ENCODE data around the gene DDAH2. TPM values are rescaled to one million over a fixed set of nuclear protein-coding genes. Genes with fewer than 3 reads are reported as not detected.
A peak's percentile ranks its signal among the peaks of the same experiment; 100 is the strongest.

DDAH2 gene
- total RNA-seq, 2 experiments from 2014 or later, result 3.0 to 3.3 TPM

DNA sequence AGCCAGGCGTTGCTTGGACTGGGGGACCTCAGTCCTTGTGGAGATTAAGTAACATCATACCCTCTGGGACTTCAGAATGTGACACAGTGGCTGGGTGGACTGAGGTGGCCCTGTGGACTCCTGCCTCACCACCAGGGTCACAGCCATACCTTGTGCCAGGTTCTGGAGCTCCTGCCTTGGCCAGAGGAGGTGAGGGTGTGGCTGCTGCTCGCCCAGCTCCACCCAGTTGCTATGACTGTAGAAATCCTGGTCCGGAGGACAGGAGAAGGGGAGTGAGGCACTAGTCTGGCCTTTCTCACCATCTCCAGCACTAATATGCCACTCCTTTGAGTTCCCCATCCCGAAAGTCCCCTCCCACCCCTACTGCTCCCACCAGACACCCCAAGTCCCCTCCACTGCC is 46.1 kb upstream of the DDAH2 start:
- POLR2A ChIA-PET, result interaction anchor here (1.1 kb wide), 1 partner anchor 10 kb away, joined by 3 read pairs; no protein-coding TSS in a partner anchor
- intact Hi-C loops (cut with DNase I, micrococcal nuclease), result no loop called here
- Histone ChIP-seq H3K4me1 (ENCODE audit: insufficient read depth, low read length) (peaks cover 69% of the 10 kb centered on the region), H3K27ac (ENCODE audit: low read depth in 1 of 2, low read length in 2 of 2) (no peak overlapping the region), H3K36me3 (ENCODE audit: insufficient read depth, low read length) (peaks cover 16% of the 10 kb centered on the region), H3K4me3 (ENCODE audit: low read length) (no peak overlapping the region), H3K9me3 (ENCODE audit: control insufficient read depth in 1 of 2, insufficient read depth in 1 of 2, low read length in 2 of 2) (no peaks in the 10 kb centered on the region), H3K27me3 (ENCODE audit: control insufficient read depth in 1 of 2, insufficient read depth in 2 of 2, low read length in 2 of 2) (no peaks in the 10 kb centered on the region)
- Mint-ChIP-seq H3K4me3 (no peak overlapping the region), H3K27me3 (no peaks in the 10 kb centered on the region), H3K27ac (no peak overlapping the region), H3K4me1 (ENCODE audit: low read depth) (peaks cover 40% of the 10 kb centered on the region), H3K36me3 (ENCODE audit: low read depth) (peaks cover 10% of the 10 kb centered on the region), H3K9me3 (no peaks in the 10 kb centered on the region)
- no peak for ATAC-seq (ENCODE audit: poor library complexity)
- TF ChIP-seq, protein P1, sequence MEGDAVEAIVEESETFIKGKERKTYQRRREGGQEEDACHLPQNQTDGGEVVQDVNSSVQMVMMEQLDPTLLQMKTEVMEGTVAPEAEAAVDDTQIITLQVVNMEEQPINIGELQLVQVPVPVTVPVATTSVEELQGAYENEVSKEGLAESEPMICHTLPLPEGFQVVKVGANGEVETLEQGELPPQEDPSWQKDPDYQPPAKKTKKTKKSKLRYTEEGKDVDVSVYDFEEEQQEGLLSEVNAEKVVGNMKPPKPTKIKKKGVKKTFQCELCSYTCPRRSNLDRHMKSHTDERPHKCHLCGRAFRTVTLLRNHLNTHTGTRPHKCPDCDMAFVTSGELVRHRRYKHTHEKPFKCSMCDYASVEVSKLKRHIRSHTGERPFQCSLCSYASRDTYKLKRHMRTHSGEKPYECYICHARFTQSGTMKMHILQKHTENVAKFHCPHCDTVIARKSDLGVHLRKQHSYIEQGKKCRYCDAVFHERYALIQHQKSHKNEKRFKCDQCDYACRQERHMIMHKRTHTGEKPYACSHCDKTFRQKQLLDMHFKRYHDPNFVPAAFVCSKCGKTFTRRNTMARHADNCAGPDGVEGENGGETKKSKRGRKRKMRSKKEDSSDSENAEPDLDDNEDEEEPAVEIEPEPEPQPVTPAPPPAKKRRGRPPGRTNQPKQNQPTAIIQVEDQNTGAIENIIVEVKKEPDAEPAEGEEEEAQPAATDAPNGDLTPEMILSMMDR (IDR thresholded peaks at IDR 0.05), result no peak
- CTCF ChIA-PET, result interaction anchor here (0.7 kb wide), 1 partner anchor 54 kb away, joined by 5 read pairs; no protein-coding TSS in a partner anchor
- DNase-seq, result no peak

DNA sequence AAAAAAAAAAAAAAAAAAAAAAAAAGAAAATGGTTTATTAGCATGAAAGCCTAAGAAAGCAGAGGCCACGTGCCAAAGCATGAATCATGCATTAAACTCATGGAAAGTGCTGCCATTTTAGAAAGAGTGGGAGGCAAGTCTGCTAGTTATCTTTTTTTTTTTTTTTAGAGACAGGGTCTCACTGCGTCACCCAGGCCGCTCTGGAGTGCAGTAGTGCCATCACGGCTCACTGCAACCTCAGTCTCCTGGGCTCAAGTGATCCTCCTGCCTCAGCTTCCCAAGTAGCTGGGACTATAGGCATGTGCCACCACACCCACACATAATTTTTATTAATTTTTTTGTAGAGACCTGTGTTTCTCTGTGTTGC is 42.9 kb upstream of the DDAH2 start:
- peak in 3 of 14 experiments; percentile 24 to 50 (median 36) for DNase-seq
- Histone ChIP-seq H3K4me3 (ENCODE audit: low read length) (no peak overlapping the region), H3K36me3 (ENCODE audit: insufficient read depth, low read length) (no peaks in the 10 kb centered on the region), H3K9me3 (ENCODE audit: control insufficient read depth in 1 of 2, insufficient read depth in 1 of 2, low read length in 2 of 2) (no peaks in the 10 kb centered on the region), H3K27ac (ENCODE audit: low read depth in 1 of 2, low read length in 2 of 2) (no peak overlapping the region), H3K4me1 (ENCODE audit: insufficient read depth, low read length) (peaks cover 70% of the 10 kb centered on the region), H3K27me3 (ENCODE audit: control insufficient read depth in 1 of 2, insufficient read depth in 2 of 2, low read length in 2 of 2) (no peaks in the 10 kb centered on the region)
- H3K9me3 Mint-ChIP-seq, result no peaks in the 10 kb centered on the region
- H3K27me3 Mint-ChIP-seq, result no peaks in the 10 kb centered on the region
- POLR2A ChIA-PET, result interaction anchor here (0.6 to 0.9 kb wide), 3 partner anchors 24 to 43 kb away, joined by 3 to 5 read pairs (median 5); partner anchors contain the start of gene DDAH2
- peaks cover 40% of the 10 kb centered on the region for H3K4me1 Mint-ChIP-seq (ENCODE audit: low read depth)
- CTCF ChIA-PET, result interaction anchor here (0.9 to 1.3 kb wide), 2 partner anchors 43 to 226 kb away, joined by 3 to 4 read pairs; partner anchors contain the start of genes ATP6V1G2 and DDAH2
- intact Hi-C loops (cut with DNase I, micrococcal nuclease), result loop anchor here in 1 of 2 experiments (2.0 kb wide), 1 partner anchor 33 kb away; no protein-coding TSS in a partner anchor
- TF ChIP-seq, protein P1 (IDR thresholded peaks at IDR 0.05), result no peak
- no peaks in the 10 kb centered on the region for H3K36me3 Mint-ChIP-seq (ENCODE audit: low read depth)
- peak overlapping the region; percentile 65 for H3K4me3 Mint-ChIP-seq
- peak overlapping the region; percentile 42 for H3K27ac Mint-ChIP-seq
- peak; percentile 31 for ATAC-seq (ENCODE audit: poor library complexity)

DNA sequence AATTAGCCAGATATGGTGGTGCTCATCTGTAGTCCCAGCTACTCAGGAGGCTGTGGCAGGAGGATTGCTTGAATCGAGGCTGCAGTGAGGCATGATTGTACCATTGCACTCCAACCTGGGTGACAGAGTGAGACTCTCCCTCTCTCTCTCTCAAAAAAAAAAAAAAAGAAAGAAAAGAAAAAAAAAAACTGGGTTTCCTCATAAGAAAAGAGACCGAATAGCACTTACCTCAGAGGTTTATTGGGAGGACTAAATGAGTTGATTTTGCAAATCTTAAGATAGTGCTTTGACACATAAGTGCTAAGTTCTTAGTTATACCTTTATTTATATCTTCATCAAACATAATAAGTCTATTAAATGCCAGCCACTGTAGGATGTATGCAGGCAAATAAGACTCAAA is 41.8 kb upstream of the DDAH2 start:
- ChIA-PET CTCF (interaction anchor here (0.6 to 1.7 kb wide), 7 partner anchors 27 to 391 kb away, joined by 3 to 34 read pairs (median 4); partner anchors contain the start of genes DDAH2 and MSH5), POLR2A (interaction anchor here (1.2 to 2.0 kb wide), 6 partner anchors 24 to 68 kb away, joined by 3 to 9 read pairs (median 6); partner anchors contain the start of genes ABHD16A, DDAH2, LSM2 and MSH5)
- Histone ChIP-seq H3K27me3 (ENCODE audit: control insufficient read depth in 1 of 2, insufficient read depth in 2 of 2, low read length in 2 of 2) (no peaks in the 10 kb centered on the region), H3K36me3 (ENCODE audit: insufficient read depth, low read length) (no peaks in the 10 kb centered on the region), H3K27ac (ENCODE audit: low read depth in 1 of 2, low read length in 2 of 2) (no peak overlapping the region), H3K4me3 (ENCODE audit: low read length) (no peak overlapping the region), H3K4me1 (ENCODE audit: insufficient read depth, low read length) (peaks cover 59% of the 10 kb centered on the region), H3K9me3 (ENCODE audit: control insufficient read depth in 1 of 2, insufficient read depth in 1 of 2, low read length in 2 of 2) (no peaks in the 10 kb centered on the region)
- intact Hi-C loops (cut with DNase I, micrococcal nuclease), result no loop called here
- H3K9me3 Mint-ChIP-seq, result no peaks in the 10 kb centered on the region
- H3K4me3 Mint-ChIP-seq, result no peak overlapping the region
- H3K4me1 Mint-ChIP-seq (ENCODE audit: low read depth), result peaks cover 34% of the 10 kb centered on the region
- no peaks in the 10 kb centered on the region for H3K36me3 Mint-ChIP-seq (ENCODE audit: low read depth)
- TF ChIP-seq, protein P1 (IDR thresholded peaks at IDR 0.05), result no peak
- ATAC-seq (ENCODE audit: poor library complexity) (no peak), DNase-seq (no peak)
- H3K27me3 Mint-ChIP-seq, result no peaks in the 10 kb centered on the region
- H3K27ac Mint-ChIP-seq, result peak overlapping the region; percentile 36

Data from CD4-positive, alpha-beta T cell (primary cell).